Measurements from ENCODE around the gene BNIP5.

Gene BNIP5, protein sequence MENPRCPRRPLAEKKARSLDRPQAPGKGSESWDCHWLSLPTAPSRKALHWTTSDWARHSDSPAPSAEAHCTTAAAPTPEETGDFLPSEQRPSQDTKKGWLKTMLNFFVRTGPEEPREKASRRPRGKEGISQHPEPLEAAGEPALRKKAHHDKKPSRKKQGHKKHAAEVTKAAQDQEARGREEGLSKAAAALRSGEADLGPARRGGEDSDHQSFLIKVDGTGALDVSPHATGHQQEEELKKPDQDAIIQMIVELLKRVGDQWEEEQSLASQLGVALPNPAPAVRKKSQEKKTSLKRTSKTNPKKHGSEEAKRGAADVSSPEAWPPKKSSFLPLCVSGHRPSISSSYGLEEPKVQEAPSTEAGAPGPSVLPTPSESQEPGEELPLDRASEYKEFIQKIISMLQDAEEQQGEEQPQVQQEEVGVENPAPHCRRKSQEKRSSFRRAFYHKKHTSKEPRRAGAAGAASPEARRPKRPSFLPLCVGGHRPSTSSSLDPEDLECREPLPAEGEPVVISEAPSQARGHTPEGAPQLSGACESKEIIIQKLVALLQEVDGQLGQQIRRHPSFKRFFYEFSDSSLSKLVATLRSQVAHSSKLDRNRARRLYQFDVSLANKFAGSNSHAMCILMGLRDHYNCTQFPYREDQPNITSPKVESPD

DNA sequence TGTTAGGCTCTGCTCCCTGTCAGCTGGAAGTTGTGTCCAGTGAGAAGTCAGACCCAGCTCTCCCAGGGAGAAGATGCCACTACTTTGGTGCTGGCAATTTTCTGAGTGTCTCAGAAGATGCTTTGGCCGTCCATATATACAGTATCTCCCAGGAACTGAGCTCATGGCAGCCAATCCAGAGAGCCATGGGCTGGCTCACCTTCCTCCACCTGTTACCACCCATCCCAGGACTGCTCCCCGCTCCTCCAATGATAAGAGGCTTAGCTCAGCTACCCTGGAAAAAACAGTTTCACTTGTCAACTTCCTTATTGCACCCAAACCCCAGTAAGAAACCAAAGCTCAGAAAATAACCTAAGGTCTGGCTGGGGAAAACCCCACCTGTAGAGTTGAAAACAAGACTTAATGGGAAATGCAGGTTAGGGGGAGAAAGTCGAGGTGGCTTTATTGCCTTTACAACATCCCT, at the start of gene BNIP5:
BNIP5 (minus strand) TSS at position 110 of the 463 bp plus-strand sequence. CDS start 6,198 bp downstream, outside the sequence.
- Histone ChIP-seq H3K27me3 (ENCODE audit: control insufficient read depth in 1 of 2, insufficient read depth in 2 of 2, low read length in 2 of 2) (peaks cover 7 to 20% of the 10 kb centered on the region in 2 donors), H3K27ac (ENCODE audit: low read length) (no peak within 1 kb of the TSS), H3K9ac (ENCODE audit: low read length in 2 of 2) (no peak within 1 kb of the TSS), H3K36me3 (ENCODE audit: control insufficient read depth in 2 of 2, insufficient read depth in 2 of 2, low read length in 2 of 2) (no peaks in the 10 kb centered on the region), H3K4me1 (ENCODE audit: control insufficient read depth, insufficient read depth, low read length) (peaks cover 6% of the 10 kb centered on the region), H3K4me3 (ENCODE audit: low read length in 2 of 2) (no peak within 1 kb of the TSS), H3K9me3 (ENCODE audit: control insufficient read depth in 2 of 2, low read length in 2 of 2) (no peaks in the 10 kb centered on the region)

DNA sequence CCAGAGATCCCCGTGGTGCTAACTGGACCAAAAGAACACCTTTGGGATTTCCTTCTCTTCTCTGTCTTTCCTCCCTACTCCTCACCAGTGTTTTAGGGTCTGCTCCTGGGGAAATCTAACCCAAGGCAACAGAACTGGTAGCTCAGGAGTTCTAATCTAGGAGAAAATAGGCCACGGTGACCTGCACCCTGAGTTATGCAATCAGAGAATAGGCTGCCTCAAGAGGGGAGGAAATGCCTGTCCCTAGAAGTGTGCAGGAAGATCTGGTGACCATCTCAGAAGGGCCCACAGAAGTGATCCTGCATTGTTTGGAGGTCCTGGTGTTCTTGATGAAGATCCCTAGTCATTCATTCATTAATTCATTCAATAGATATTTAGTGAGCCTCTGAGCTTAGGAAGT, 47.4 kb upstream of the BNIP5 start:
- Histone ChIP-seq H3K9ac (ENCODE audit: low read length in 2 of 2) (no peak overlapping the region), H3K9me3 (ENCODE audit: control insufficient read depth in 2 of 2, low read length in 2 of 2) (no peaks in the 10 kb centered on the region), H3K4me1 (ENCODE audit: control insufficient read depth, insufficient read depth, low read length) (peaks cover 21% of the 10 kb centered on the region), H3K4me3 (ENCODE audit: low read length in 2 of 2) (no peak overlapping the region), H3K27ac (ENCODE audit: low read length) (no peak overlapping the region), H3K27me3 (ENCODE audit: control insufficient read depth in 1 of 2, insufficient read depth in 2 of 2, low read length in 2 of 2) (no peaks in the 10 kb centered on the region), H3K36me3 (ENCODE audit: control insufficient read depth in 2 of 2, insufficient read depth in 2 of 2, low read length in 2 of 2) (no peaks in the 10 kb centered on the region)

DNA sequence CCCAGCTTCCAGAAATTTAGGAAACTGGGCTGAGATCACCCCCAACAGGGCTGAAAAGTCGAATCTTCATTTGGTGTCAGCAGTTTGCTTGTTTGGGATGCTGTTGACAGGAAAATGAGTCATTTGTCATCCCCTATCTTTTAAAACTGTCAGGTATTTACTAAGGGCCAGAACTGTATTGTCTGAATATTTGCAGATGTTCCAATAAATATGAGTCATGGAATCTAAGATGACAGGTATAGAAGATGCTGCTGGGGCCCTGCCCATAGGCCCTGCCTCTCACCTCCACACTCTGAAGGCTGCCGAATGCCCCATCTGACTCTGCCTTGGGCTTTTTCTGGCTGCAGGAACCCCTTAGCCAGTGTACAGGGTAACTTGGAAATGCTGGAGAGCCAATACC, 46.9 kb upstream of the BNIP5 start:
- H3K27ac ChIP-seq (ENCODE audit: low read length), result no peak overlapping the region
- H3K4me1 ChIP-seq (ENCODE audit: control insufficient read depth, insufficient read depth, low read length), result peaks cover 21% of the 10 kb centered on the region
- H3K9me3 ChIP-seq (ENCODE audit: control insufficient read depth in 2 of 2, low read length in 2 of 2), result no peaks in the 10 kb centered on the region
- H3K36me3 ChIP-seq (ENCODE audit: control insufficient read depth in 2 of 2, insufficient read depth in 2 of 2, low read length in 2 of 2), result no peaks in the 10 kb centered on the region
- H3K9ac ChIP-seq (ENCODE audit: low read length in 2 of 2), result no peak overlapping the region
- H3K27me3 ChIP-seq (ENCODE audit: control insufficient read depth in 1 of 2, insufficient read depth in 2 of 2, low read length in 2 of 2), result no peaks in the 10 kb centered on the region
- H3K4me3 ChIP-seq (ENCODE audit: low read length in 2 of 2), result no peak overlapping the region

DNA sequence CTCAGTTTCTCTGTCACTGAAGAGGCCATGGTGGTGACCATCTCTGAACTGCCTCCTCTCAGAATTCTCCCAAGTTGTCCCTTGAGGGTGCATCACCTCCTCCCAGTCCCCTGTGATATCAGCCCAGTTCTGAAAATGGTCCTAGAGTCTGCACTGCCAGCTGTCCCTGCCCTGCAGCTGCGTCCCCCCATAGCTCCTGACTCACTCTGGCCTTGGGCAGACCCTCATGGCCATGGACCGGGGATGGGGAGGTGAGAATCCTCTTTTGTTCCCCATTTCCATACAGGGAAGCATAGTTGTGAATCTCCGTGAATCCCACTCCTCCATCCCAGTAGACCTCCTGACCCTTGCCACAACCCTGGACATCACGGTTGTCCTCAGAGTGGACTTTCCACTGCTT, 46.3 kb upstream of the BNIP5 start:
- Histone ChIP-seq H3K27ac (ENCODE audit: low read length) (no peak overlapping the region), H3K36me3 (ENCODE audit: control insufficient read depth in 2 of 2, insufficient read depth in 2 of 2, low read length in 2 of 2) (no peaks in the 10 kb centered on the region), H3K4me1 (ENCODE audit: control insufficient read depth, insufficient read depth, low read length) (peaks cover 19% of the 10 kb centered on the region), H3K9ac (ENCODE audit: low read length in 2 of 2) (no peak overlapping the region), H3K27me3 (ENCODE audit: control insufficient read depth in 1 of 2, insufficient read depth in 2 of 2, low read length in 2 of 2) (no peaks in the 10 kb centered on the region), H3K4me3 (ENCODE audit: low read length in 2 of 2) (no peak overlapping the region), H3K9me3 (ENCODE audit: control insufficient read depth in 2 of 2, low read length in 2 of 2) (no peaks in the 10 kb centered on the region)

DNA sequence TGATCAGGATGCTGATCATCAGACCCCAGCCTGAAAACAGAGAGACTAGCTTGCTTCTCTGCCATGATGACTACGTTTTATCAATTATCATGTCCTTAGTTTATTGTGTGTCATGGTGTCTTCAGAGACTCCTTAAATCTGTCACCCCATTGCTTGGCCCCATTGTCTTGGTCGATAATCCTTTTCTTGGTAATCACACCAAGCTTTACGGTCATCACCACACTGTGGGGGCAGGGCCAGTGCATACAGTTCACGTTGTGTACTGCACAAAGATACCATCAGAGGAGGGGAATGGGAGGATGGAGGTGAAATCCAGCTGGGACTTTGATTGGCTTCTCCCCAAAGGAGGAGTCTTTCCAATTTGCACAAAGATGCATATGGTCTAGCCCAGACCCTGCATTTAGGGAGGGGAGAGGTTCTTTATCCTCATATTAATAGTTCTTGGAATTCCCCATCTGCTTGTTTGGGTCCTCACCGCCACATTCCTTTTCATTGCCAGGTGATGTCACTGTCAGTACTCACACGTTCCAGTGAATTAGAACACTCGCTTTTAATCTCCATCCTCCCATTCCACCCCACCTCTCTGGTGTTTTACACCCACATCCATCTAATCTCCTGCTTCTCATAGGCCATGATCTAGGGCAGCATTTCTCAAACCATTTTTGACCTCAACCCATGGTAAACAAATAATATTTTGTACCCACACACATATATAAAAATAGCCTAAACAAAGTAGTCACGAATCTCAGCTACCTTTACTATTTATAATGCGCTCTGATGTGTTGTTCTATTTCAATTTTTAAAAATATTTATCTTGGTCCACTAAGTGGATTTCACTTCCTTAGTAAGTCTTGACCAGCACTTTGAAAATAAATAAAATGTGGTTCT, 45.1 kb upstream of the BNIP5 start:
- Histone ChIP-seq H3K27me3 (ENCODE audit: control insufficient read depth in 1 of 2, insufficient read depth in 2 of 2, low read length in 2 of 2) (no peaks in the 10 kb centered on the region), H3K27ac (ENCODE audit: low read length) (no peak overlapping the region), H3K4me1 (ENCODE audit: control insufficient read depth, insufficient read depth, low read length) (peaks cover 7% of the 10 kb centered on the region)

DNA sequence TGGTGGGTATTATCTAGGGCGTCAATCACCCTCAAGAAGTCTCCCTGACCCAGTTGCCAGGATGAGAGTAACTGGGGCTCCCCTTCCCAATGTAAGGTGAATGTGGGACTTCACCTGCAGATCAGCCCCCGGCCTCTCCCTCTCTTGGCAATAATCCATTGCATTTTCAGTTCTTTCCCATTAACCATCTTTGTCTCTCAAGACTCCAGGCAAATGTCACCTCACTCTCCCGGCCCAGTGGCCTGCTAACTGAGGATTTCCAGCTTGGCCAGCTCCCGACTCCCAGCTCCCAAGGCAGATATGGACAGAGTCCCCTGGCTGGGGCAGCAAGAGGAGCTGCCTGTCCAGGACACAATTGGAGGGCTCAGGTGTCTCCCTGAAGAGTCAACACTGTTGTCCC, 43.5 kb upstream of the BNIP5 start:
- no peaks in the 10 kb centered on the region for H3K9me3 ChIP-seq (ENCODE audit: control insufficient read depth in 2 of 2, low read length in 2 of 2)
- no peak overlapping the region for H3K9ac ChIP-seq (ENCODE audit: low read length in 2 of 2)
- H3K27me3 ChIP-seq (ENCODE audit: control insufficient read depth in 1 of 2, insufficient read depth in 2 of 2, low read length in 2 of 2), result no peaks in the 10 kb centered on the region
- H3K36me3 ChIP-seq (ENCODE audit: control insufficient read depth in 2 of 2, insufficient read depth in 2 of 2, low read length in 2 of 2), result no peaks in the 10 kb centered on the region
- H3K27ac ChIP-seq (ENCODE audit: low read length), result no peak overlapping the region
- H3K4me1 ChIP-seq (ENCODE audit: control insufficient read depth, insufficient read depth, low read length), result no peaks in the 10 kb centered on the region
- no peak overlapping the region for H3K4me3 ChIP-seq (ENCODE audit: low read length in 2 of 2)

More for the DNA sequence above, 45.1 kb upstream of the BNIP5 start:
- no peaks in the 10 kb centered on the region for H3K9me3 ChIP-seq (ENCODE audit: control insufficient read depth in 2 of 2, low read length in 2 of 2)
- no peak overlapping the region for H3K9ac ChIP-seq (ENCODE audit: low read length in 2 of 2)
- H3K36me3 ChIP-seq (ENCODE audit: control insufficient read depth in 2 of 2, insufficient read depth in 2 of 2, low read length in 2 of 2), result no peaks in the 10 kb centered on the region
- no peak overlapping the region for H3K4me3 ChIP-seq (ENCODE audit: low read length in 2 of 2)

DNA sequence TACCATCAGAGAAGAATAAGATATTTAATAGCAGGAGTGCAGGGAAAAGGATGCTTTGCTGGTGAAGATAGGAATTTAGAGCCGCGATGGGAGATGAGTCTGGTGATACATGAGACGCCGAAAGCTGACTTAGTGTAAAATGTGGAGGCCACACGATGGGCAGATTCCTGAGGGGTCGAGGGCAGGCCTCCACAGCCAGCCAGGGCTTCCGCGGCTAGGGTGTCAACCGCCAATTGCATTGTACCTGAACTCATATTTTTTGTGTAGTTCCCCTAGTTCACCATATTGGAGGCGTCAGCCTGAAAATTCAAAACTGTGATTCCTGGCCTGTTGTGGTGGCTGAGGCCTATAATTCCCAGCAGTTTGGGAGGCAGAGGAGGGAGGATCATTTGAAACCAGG, 42.2 kb upstream of the BNIP5 start:
- Histone ChIP-seq H3K4me3 (ENCODE audit: low read length in 2 of 2) (no peak overlapping the region), H3K27me3 (ENCODE audit: control insufficient read depth in 1 of 2, insufficient read depth in 2 of 2, low read length in 2 of 2) (no peaks in the 10 kb centered on the region), H3K9me3 (ENCODE audit: control insufficient read depth in 2 of 2, low read length in 2 of 2) (no peaks in the 10 kb centered on the region), H3K9ac (ENCODE audit: low read length in 2 of 2) (no peak overlapping the region), H3K27ac (ENCODE audit: low read length) (no peak overlapping the region), H3K4me1 (ENCODE audit: control insufficient read depth, insufficient read depth, low read length) (no peaks in the 10 kb centered on the region), H3K36me3 (ENCODE audit: control insufficient read depth in 2 of 2, insufficient read depth in 2 of 2, low read length in 2 of 2) (no peaks in the 10 kb centered on the region)

DNA sequence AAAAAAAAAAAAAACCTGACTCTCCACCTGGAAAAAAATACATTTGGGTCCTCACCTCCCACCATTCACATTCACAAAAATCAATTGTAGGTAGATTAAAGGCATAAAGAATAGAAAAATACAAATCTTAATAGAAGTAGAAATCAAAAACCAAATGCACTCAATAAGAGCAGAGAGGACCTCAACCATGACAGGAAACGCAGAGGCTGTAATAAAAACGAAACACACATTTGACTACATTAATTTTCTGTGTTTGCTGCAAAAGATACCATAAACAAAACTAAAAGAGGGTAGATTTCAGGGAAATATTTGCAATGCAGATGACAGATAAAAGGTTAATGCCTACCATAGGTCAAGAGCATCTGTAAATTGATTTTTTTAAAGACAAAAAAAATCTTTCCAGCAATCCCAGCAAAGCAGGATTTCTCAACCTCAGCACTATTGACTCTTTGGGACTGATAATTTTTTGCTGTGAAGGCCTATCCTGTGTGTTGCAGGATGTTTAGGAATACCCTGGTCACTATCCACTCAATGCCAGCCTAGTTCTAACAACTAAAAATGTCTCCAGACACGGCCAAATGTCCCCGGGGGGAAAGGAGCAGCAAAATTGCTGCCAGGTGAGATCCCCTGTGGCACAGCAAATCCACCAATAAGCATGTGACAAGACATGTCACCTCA, 41.7 kb upstream of the BNIP5 start:
- H3K9ac ChIP-seq (ENCODE audit: low read length in 2 of 2), result no peak overlapping the region

DNA sequence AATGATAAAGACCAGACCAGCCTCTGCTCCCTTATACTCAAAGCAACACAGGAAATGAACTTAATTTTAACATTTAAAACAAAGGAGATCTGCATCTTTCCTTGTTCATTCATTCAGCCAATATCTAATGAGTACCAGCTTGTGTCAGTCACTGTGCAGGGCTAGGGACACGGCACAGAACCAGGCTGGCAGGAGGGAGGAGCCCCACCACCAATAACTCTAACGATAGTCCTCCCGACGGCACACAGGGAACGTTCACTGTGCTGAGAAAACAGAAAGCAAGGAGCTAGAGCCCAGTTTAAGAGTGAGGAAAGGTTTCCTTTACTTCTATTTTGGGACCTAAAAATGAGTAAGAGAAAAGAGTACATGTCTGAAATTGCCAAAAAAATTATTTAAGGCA, 40.9 kb upstream of the BNIP5 start:
- no peaks in the 10 kb centered on the region for H3K36me3 ChIP-seq (ENCODE audit: control insufficient read depth in 2 of 2, insufficient read depth in 2 of 2, low read length in 2 of 2)
- H3K9me3 ChIP-seq (ENCODE audit: control insufficient read depth in 2 of 2, low read length in 2 of 2), result no peaks in the 10 kb centered on the region
- H3K4me3 ChIP-seq (ENCODE audit: low read length in 2 of 2), result no peak overlapping the region
- H3K27ac ChIP-seq (ENCODE audit: low read length), result no peak overlapping the region
- no peaks in the 10 kb centered on the region for H3K27me3 ChIP-seq (ENCODE audit: control insufficient read depth in 1 of 2, insufficient read depth in 2 of 2, low read length in 2 of 2)
- H3K9ac ChIP-seq (ENCODE audit: low read length in 2 of 2), result no peak overlapping the region
- peaks cover 2% of the 10 kb centered on the region for H3K4me1 ChIP-seq (ENCODE audit: control insufficient read depth, insufficient read depth, low read length)

More for the DNA sequence above, 41.7 kb upstream of the BNIP5 start:
- Histone ChIP-seq H3K27ac (ENCODE audit: low read length) (no peak overlapping the region), H3K4me3 (ENCODE audit: low read length in 2 of 2) (no peak overlapping the region), H3K4me1 (ENCODE audit: control insufficient read depth, insufficient read depth, low read length) (peaks cover 2% of the 10 kb centered on the region), H3K27me3 (ENCODE audit: control insufficient read depth in 1 of 2, insufficient read depth in 2 of 2, low read length in 2 of 2) (no peaks in the 10 kb centered on the region), H3K9me3 (ENCODE audit: control insufficient read depth in 2 of 2, low read length in 2 of 2) (no peaks in the 10 kb centered on the region), H3K36me3 (ENCODE audit: control insufficient read depth in 2 of 2, insufficient read depth in 2 of 2, low read length in 2 of 2) (no peaks in the 10 kb centered on the region)

DNA sequence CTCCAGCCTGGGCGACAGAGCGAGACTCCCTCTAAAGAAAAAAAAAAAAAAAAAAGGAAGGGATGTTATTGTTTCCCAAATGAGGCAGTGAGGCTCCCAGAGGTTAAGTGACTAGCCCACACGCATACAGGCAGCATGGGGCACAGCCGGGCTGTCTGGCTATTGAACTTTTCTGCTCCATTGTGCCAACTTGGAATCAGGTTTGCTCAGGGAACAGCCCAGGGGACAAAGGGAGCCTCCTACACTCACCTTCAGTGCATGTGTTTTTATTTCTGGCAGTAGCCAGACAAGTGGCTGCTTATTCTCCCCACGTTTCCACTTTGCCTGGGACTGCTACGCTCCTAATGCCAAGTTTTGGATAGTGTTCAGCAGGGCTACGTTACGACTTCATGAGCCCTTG, 40.1 kb upstream of the BNIP5 start:
- H3K9ac ChIP-seq (ENCODE audit: low read length in 2 of 2), result no peak overlapping the region
- H3K4me3 ChIP-seq (ENCODE audit: low read length in 2 of 2), result no peak overlapping the region
- no peaks in the 10 kb centered on the region for H3K9me3 ChIP-seq (ENCODE audit: control insufficient read depth in 2 of 2, low read length in 2 of 2)
- H3K27ac ChIP-seq (ENCODE audit: low read length), result no peak overlapping the region
- H3K36me3 ChIP-seq (ENCODE audit: control insufficient read depth in 2 of 2, insufficient read depth in 2 of 2, low read length in 2 of 2), result no peaks in the 10 kb centered on the region
- H3K4me1 ChIP-seq (ENCODE audit: control insufficient read depth, insufficient read depth, low read length), result peaks cover 2% of the 10 kb centered on the region
- no peaks in the 10 kb centered on the region for H3K27me3 ChIP-seq (ENCODE audit: control insufficient read depth in 1 of 2, insufficient read depth in 2 of 2, low read length in 2 of 2)

Data from stomach smooth muscle (tissue), 2 donors.